Chondrocyte (in vitro differentiated cells): ENCODE measurements around the gene NUP210. TPM values are rescaled to one million over a fixed set of nuclear protein-coding genes. Genes with fewer than 3 reads are reported as not detected.

Source experiments
- DNase-seq: peaks from one replicate; pipeline ENCODE4 v3.0.0; 2021; ENCODE audit warnings: mixed read lengths, low spot score
- H3K27ac Mint-ChIP-seq: one replicate; pipeline ENCODE4 v1.8.0; 2021; ENCODE audit warnings: mild to moderate bottlenecking, moderate library complexity, mixed read lengths; ENCODE audit not compliant: unreplicated experiment
- H3K27me3 Mint-ChIP-seq: 2 replicates; pipeline ENCODE4 v1.8.0; 2021; ENCODE audit warnings: low read depth, mixed read lengths
- H3K36me3 Mint-ChIP-seq: 2 replicates; pipeline ENCODE4 v1.8.0; 2021; ENCODE audit warnings: low read depth, mixed read lengths
- H3K4me1 Mint-ChIP-seq: 2 replicates; pipeline ENCODE4 v1.8.0; 2021; ENCODE audit warnings: low read depth, mild to moderate bottlenecking, mixed read lengths
- H3K4me3 Mint-ChIP-seq: one replicate; pipeline ENCODE4 v1.8.0; 2021; ENCODE audit warnings: mild to moderate bottlenecking, moderate library complexity, mixed read lengths; ENCODE audit not compliant: unreplicated experiment
- H3K9me3 Mint-ChIP-seq: 2 replicates; pipeline ENCODE4 v1.8.0; 2021; ENCODE audit warnings: low read depth, mixed read lengths
- total RNA-seq: library from RNA; stranded (reverse); gene quantifications from 3 replicates; pipeline ENCODE4 v1.2.1, GENCODE V29; 2021
- TF ChIP-seq, protein P1 (sequence below): fragments of 200-600 bp; sonication (generic); IDR thresholded peaks from 2 replicates; pipeline ENCODE4 v1.5.0; 2021; ENCODE audit warnings: antibody characterized with exemption, mild to moderate bottlenecking, moderate library complexity

NUP210 gene
- total RNA-seq, 1 donor from 2014 or later = 0.72 TPM

DNA sequence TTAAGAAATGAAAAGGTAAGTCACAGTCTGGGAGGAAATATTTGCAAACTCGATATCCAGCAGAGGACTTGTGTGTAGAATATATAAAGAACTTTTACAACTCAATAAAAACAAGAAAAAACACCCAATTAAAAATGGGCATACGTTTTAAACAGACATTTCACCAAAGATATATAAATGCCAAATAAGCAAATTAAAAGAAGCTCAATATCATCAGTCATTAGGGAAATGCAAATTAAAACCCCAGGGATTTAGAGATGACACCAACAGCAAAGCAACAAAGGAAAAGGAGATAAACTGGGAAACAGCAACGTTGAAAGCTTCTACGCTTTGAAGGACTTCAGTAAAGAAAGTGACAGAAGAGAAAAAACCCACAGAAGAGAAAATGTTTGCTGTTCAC lies 132.3 kb downstream of the NUP210 start:
- TF ChIP-seq, protein P1, sequence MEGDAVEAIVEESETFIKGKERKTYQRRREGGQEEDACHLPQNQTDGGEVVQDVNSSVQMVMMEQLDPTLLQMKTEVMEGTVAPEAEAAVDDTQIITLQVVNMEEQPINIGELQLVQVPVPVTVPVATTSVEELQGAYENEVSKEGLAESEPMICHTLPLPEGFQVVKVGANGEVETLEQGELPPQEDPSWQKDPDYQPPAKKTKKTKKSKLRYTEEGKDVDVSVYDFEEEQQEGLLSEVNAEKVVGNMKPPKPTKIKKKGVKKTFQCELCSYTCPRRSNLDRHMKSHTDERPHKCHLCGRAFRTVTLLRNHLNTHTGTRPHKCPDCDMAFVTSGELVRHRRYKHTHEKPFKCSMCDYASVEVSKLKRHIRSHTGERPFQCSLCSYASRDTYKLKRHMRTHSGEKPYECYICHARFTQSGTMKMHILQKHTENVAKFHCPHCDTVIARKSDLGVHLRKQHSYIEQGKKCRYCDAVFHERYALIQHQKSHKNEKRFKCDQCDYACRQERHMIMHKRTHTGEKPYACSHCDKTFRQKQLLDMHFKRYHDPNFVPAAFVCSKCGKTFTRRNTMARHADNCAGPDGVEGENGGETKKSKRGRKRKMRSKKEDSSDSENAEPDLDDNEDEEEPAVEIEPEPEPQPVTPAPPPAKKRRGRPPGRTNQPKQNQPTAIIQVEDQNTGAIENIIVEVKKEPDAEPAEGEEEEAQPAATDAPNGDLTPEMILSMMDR = no peak
- H3K36me3 Mint-ChIP-seq = peaks cover 10% of the 10 kb centered on the region
- H3K4me1 Mint-ChIP-seq = peaks cover 3% of the 10 kb centered on the region
- peaks cover 24% of the 10 kb centered on the region for H3K27me3 Mint-ChIP-seq
- peaks cover 21% of the 10 kb centered on the region for H3K9me3 Mint-ChIP-seq
- no peak for DNase-seq
- no peak overlapping the region for H3K4me3 Mint-ChIP-seq
- H3K27ac Mint-ChIP-seq = no peak overlapping the region

DNA sequence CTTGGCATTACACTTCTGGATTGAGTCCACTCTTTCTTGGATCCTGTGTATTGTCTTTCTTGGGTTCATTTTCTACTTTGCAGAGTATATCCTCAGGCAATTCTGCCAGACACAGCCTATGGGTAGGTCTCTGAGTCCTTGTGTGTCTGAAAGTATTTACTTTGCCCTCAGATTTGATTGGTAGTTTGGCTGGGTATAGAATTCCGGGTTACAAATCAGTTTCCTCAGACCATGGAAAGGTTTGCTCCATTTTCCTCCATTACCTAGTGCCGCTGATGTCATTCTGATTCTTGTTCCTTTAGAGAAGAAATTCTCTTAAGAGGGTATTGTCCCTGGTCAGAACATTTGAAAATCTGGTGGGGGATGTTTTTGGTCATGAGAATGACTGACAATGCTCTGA lies 133.2 kb downstream of the NUP210 start:
- no peak for DNase-seq
- Mint-ChIP-seq H3K27ac (no peak overlapping the region), H3K27me3 (peaks cover 22% of the 10 kb centered on the region)

DNA sequence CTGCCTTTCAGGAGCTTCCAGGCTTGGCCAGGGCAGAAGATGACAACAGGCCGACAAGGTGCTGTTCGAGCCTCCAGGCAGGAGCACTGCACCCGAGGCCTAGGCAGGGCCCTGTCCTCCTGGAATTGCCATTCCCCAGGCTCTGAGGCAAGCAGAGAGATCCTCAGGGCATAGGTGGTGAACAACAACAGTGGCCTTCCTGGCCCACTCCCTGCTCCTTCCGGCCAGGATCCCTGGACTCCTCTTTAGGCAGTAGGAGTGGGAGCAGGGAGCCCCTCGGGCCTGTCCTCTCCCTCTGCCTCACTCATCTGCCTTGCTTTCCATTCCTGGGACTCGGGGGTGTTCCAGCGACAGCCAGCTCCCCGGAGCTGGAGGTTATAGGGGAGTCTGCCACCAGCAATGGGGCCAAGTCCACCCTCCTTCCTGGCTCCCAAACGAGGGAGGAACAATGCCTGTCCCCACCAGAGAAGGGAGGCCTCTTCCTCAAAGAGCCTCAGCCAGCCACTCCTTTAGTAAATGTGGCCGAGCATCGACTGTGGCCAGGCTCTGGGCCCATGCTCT lies 135.0 kb downstream of the NUP210 start:
- peak; percentile 52 for DNase-seq
- H3K27me3 Mint-ChIP-seq = peaks cover 24% of the 10 kb centered on the region

More for the DNA sequence above, 133.2 kb downstream of the NUP210 start:
- TF ChIP-seq, protein P1 = no peak
- peaks cover 3% of the 10 kb centered on the region for H3K4me1 Mint-ChIP-seq
- no peak overlapping the region for H3K4me3 Mint-ChIP-seq
- H3K9me3 Mint-ChIP-seq = peaks cover 21% of the 10 kb centered on the region
- peaks cover 10% of the 10 kb centered on the region for H3K36me3 Mint-ChIP-seq

DNA sequence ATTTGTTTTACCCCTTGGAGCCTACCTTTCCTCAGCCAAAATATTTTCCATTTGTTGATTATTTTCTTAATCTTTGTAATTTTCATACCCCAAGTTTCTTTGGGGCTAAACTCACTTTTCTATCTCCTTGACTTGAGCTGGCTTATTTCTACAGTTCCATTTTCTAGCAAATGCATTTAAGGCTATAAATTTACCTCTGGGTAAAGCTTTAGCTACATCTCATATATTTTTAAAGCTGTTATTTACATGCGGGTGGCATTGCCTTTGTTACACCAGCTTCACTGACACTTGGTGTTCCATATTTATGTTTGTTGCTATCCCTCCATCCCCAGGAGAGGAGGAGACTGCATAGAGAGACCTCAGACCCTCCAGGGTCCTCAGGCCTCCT lies 136.3 kb downstream of the NUP210 start:
- peaks cover 21% of the 10 kb centered on the region for H3K9me3 Mint-ChIP-seq
- DNase-seq = no peak
- no peak overlapping the region for H3K27ac Mint-ChIP-seq
- peaks cover 24% of the 10 kb centered on the region for H3K27me3 Mint-ChIP-seq
- peaks cover 9% of the 10 kb centered on the region for H3K4me1 Mint-ChIP-seq
- peaks cover 10% of the 10 kb centered on the region for H3K36me3 Mint-ChIP-seq
- peak overlapping the region; percentile 58 for H3K4me3 Mint-ChIP-seq
- TF ChIP-seq, protein P1 = no peak

More for the DNA sequence above, 135.0 kb downstream of the NUP210 start:
- Mint-ChIP-seq H3K27ac (no peak overlapping the region), H3K9me3 (peaks cover 21% of the 10 kb centered on the region), H3K4me3 (no peak overlapping the region), H3K4me1 (peaks cover 9% of the 10 kb centered on the region), H3K36me3 (peaks cover 10% of the 10 kb centered on the region)
- TF ChIP-seq, protein P1 = no peak

DNA sequence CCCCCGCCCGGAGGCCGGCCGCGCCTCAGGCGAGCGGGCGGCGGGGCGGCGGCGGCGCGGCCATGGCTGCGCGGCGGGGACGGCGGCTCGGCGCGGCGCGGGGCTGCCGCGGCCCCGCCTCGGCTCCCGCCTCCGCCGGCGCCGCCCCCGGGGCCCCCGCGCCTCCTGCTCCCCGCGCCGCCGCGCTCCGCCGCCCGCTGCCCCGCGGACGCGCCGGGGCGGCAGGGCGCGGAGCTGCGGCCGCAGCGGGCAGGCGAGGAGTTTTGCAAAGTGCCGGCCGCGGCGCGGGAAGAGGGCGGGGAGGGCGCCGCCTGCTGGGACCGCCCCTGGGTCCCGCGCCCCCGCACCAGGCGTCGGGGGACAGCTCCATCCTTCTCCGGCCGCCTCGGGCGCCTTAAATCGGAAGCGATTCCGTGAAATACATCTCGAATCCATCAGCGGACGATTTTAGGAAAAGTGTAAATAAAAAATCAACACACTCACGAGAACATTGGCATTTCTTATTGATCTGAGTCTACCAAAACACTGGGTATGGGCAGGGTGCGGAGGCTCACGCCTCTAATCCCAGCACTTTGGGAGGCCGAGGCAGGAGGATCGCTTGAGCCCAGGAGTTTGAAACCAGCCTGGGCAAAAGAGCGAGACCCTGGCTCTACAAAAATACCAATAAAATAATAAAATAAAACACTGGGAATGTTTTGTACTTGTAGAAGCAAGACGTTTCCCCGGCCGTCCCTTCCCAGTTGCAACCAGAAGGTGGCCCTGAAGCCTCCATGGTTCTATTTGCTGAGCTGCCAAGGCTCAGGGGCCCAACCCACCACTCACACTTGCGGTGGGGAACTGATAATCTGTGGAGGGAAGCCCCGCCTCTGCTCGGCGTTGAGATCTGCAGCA lies 136.9 kb downstream of the NUP210 start:
- Mint-ChIP-seq H3K4me3 (peak overlapping the region; percentile 58), H3K4me1 (peaks cover 9% of the 10 kb centered on the region), H3K36me3 (peaks cover 10% of the 10 kb centered on the region), H3K9me3 (peaks cover 21% of the 10 kb centered on the region), H3K27me3 (peaks cover 24% of the 10 kb centered on the region), H3K27ac (no peak overlapping the region)
- peak; percentile 39 for DNase-seq
- TF ChIP-seq, protein P1 = peak; percentile 59
